ENCODE data around the gene CST2.
"Not testable (repeated sequence)": the region's sequence is repeated elsewhere in the genome, so short reads cannot be mapped to it uniquely, and the experiment has no call there.

Gene CST2

GRCh38 chr20:23857962-23858595 lies 31.6 kb upstream of the CST2 start:
- H3K4me3 ChIP-seq (ENCODE audit: extremely low read depth, insufficient read depth, low read length, poor library complexity, severe bottlenecking) = no peak overlapping the region
- peak overlapping the region; percentile 10 for H3K27ac ChIP-seq (ENCODE audit: low read depth, low read length, severe bottlenecking)
- no peaks in the 10 kb centered on the region for H3K9me3 ChIP-seq (ENCODE audit: control insufficient read depth, low read length)
- H3K4me1 ChIP-seq (ENCODE audit: control insufficient read depth, insufficient read depth, low read length, poor library complexity, severe bottlenecking) = no peaks in the 10 kb centered on the region
- no peaks in the 10 kb centered on the region for H3K36me3 ChIP-seq (ENCODE audit: control insufficient read depth, insufficient read depth, low read length)
- WGBS, 2 experiments (ENCODE audit: insufficient coverage in 2 of 2) = 26 to 47% methylated on average over 2 to 4 of the region's 9 CpGs

- H3K27ac ChIP-seq (ENCODE audit: low read depth, low read length, severe bottlenecking) = no peak overlapping the region
- WGBS, 2 experiments (ENCODE audit: insufficient coverage in 2 of 2) = 78 to 92% methylated on average over 2 to 4 of the region's 5 CpGs
- no peak overlapping the region for H3K4me3 ChIP-seq (ENCODE audit: extremely low read depth, insufficient read depth, low read length, poor library complexity, severe bottlenecking)
- no peaks in the 10 kb centered on the region for H3K36me3 ChIP-seq (ENCODE audit: control insufficient read depth, insufficient read depth, low read length)
- H3K9me3 ChIP-seq (ENCODE audit: control insufficient read depth, low read length) = no peaks in the 10 kb centered on the region
- H3K4me1 ChIP-seq (ENCODE audit: control insufficient read depth, insufficient read depth, low read length, poor library complexity, severe bottlenecking) = peaks cover 4% of the 10 kb centered on the region
These were observed 30.2 kb upstream of the CST2 start for GRCh38 chr20:23856736-23857135.

GRCh38 chr20:23856226-23856625 lies 29.7 kb upstream of the CST2 start:
- no peaks in the 10 kb centered on the region for H3K36me3 ChIP-seq (ENCODE audit: control insufficient read depth, insufficient read depth, low read length)
- H3K27ac ChIP-seq (ENCODE audit: low read depth, low read length, severe bottlenecking) = no peak overlapping the region
- H3K9me3 ChIP-seq (ENCODE audit: control insufficient read depth, low read length) = no peaks in the 10 kb centered on the region
- peaks cover 4% of the 10 kb centered on the region for H3K4me1 ChIP-seq (ENCODE audit: control insufficient read depth, insufficient read depth, low read length, poor library complexity, severe bottlenecking)
- 95 to 97% methylated on average over 2 to 4 of the region's 5 CpGs for WGBS, 2 experiments (ENCODE audit: insufficient coverage in 2 of 2)
- H3K4me3 ChIP-seq (ENCODE audit: extremely low read depth, insufficient read depth, low read length, poor library complexity, severe bottlenecking) = no peak overlapping the region

GRCh38 chr20:23841693-23842092 lies 15.2 kb upstream of the CST2 start:
- no peaks in the 10 kb centered on the region for H3K36me3 ChIP-seq (ENCODE audit: control insufficient read depth, insufficient read depth, low read length)
- no peak overlapping the region for H3K4me3 ChIP-seq (ENCODE audit: extremely low read depth, insufficient read depth, low read length, poor library complexity, severe bottlenecking)
- H3K9me3 ChIP-seq (ENCODE audit: control insufficient read depth, low read length) = no peaks in the 10 kb centered on the region
- H3K27ac ChIP-seq (ENCODE audit: low read depth, low read length, severe bottlenecking) = no peak overlapping the region
- H3K4me1 ChIP-seq (ENCODE audit: control insufficient read depth, insufficient read depth, low read length, poor library complexity, severe bottlenecking) = no peaks in the 10 kb centered on the region
- WGBS, 2 experiments (ENCODE audit: insufficient coverage in 2 of 2) = 80% methylated on average over 1 of the region's 2 CpGs; no CpG with 5 or more reads in 1 of the 2 experiments

GRCh38 chr20:23835716-23836115 lies 9.2 kb upstream of the CST2 start:
- H3K9me3 ChIP-seq (ENCODE audit: control insufficient read depth, low read length) = no peaks in the 10 kb centered on the region
- H3K36me3 ChIP-seq (ENCODE audit: control insufficient read depth, insufficient read depth, low read length) = no peaks in the 10 kb centered on the region
- H3K4me1 ChIP-seq (ENCODE audit: control insufficient read depth, insufficient read depth, low read length, poor library complexity, severe bottlenecking) = peaks cover 15% of the 10 kb centered on the region
- 78 to 100% methylated on average over 2 to 4 of the region's 4 CpGs for WGBS, 2 experiments (ENCODE audit: insufficient coverage in 2 of 2)
- H3K4me3 ChIP-seq (ENCODE audit: extremely low read depth, insufficient read depth, low read length, poor library complexity, severe bottlenecking) = no peak overlapping the region
- H3K27ac ChIP-seq (ENCODE audit: low read depth, low read length, severe bottlenecking) = no peak overlapping the region

GRCh38 chr20:23832775-23833513 lies 6.4 kb upstream of the CST2 start:
- no peaks in the 10 kb centered on the region for H3K9me3 ChIP-seq (ENCODE audit: control insufficient read depth, low read length)
- H3K36me3 ChIP-seq (ENCODE audit: control insufficient read depth, insufficient read depth, low read length) = no peaks in the 10 kb centered on the region
- WGBS, 2 experiments (ENCODE audit: insufficient coverage in 2 of 2) = 75 to 100% methylated on average over 1 of the region's 3 CpGs
- no peak overlapping the region for H3K4me3 ChIP-seq (ENCODE audit: extremely low read depth, insufficient read depth, low read length, poor library complexity, severe bottlenecking)
- no peak overlapping the region for H3K27ac ChIP-seq (ENCODE audit: low read depth, low read length, severe bottlenecking)
- H3K4me1 ChIP-seq (ENCODE audit: control insufficient read depth, insufficient read depth, low read length, poor library complexity, severe bottlenecking) = peaks cover 15% of the 10 kb centered on the region

GRCh38 chr20:23831961-23832360 lies 5.4 kb upstream of the CST2 start:
- H3K9me3 ChIP-seq (ENCODE audit: control insufficient read depth, low read length); H3K4me3 ChIP-seq (ENCODE audit: extremely low read depth, insufficient read depth, low read length, poor library complexity, severe bottlenecking); H3K36me3 ChIP-seq (ENCODE audit: control insufficient read depth, insufficient read depth, low read length): not testable (repeated sequence)
- H3K4me1 ChIP-seq (ENCODE audit: control insufficient read depth, insufficient read depth, low read length, poor library complexity, severe bottlenecking) = peaks cover 15% of the 10 kb centered on the region
- 50 to 100% methylated on average over 1 to 2 of the region's 3 CpGs for WGBS, 2 experiments (ENCODE audit: insufficient coverage in 2 of 2)
- H3K27ac ChIP-seq (ENCODE audit: low read depth, low read length, severe bottlenecking) = peak overlapping the region; percentile 45

- Histone ChIP-seq H3K4me1 (ENCODE audit: control insufficient read depth, insufficient read depth, low read length, poor library complexity, severe bottlenecking) (peaks cover 9% of the 10 kb centered on the region), H3K9me3 (ENCODE audit: control insufficient read depth, low read length) (no peaks in the 10 kb centered on the region), H3K4me3 (ENCODE audit: extremely low read depth, insufficient read depth, low read length, poor library complexity, severe bottlenecking) (no peak overlapping the region), H3K36me3 (ENCODE audit: control insufficient read depth, insufficient read depth, low read length) (no peaks in the 10 kb centered on the region), H3K27ac (ENCODE audit: low read depth, low read length, severe bottlenecking) (no peak overlapping the region)
- 83 to 91% methylated on average over 1 to 2 of the region's 2 CpGs for WGBS, 2 experiments (ENCODE audit: insufficient coverage in 2 of 2)
These were observed 2.8 kb downstream of the CST2 start for GRCh38 chr20:23823621-23824324.

- WGBS, 2 experiments (ENCODE audit: insufficient coverage in 2 of 2) = 78 to 84% methylated on average over 5 of the region's 5 CpGs
- Histone ChIP-seq H3K36me3 (ENCODE audit: control insufficient read depth, insufficient read depth, low read length) (no peaks in the 10 kb centered on the region), H3K9me3 (ENCODE audit: control insufficient read depth, low read length) (no peaks in the 10 kb centered on the region), H3K4me3 (ENCODE audit: extremely low read depth, insufficient read depth, low read length, poor library complexity, severe bottlenecking) (no peak overlapping the region), H3K4me1 (ENCODE audit: control insufficient read depth, insufficient read depth, low read length, poor library complexity, severe bottlenecking) (peaks cover 9% of the 10 kb centered on the region), H3K27ac (ENCODE audit: low read depth, low read length, severe bottlenecking) (no peak overlapping the region)
These were observed 3.4 kb downstream of the CST2 start for GRCh38 chr20:23823111-23823510.

GRCh38 chr20:23820493-23820892 lies 6.0 kb downstream of the CST2 start:
- Histone ChIP-seq H3K4me1 (ENCODE audit: control insufficient read depth, insufficient read depth, low read length, poor library complexity, severe bottlenecking) (peaks cover under 1% of the 10 kb centered on the region), H3K36me3 (ENCODE audit: control insufficient read depth, insufficient read depth, low read length) (no peaks in the 10 kb centered on the region), H3K27ac (ENCODE audit: low read depth, low read length, severe bottlenecking) (no peak overlapping the region), H3K4me3 (ENCODE audit: extremely low read depth, insufficient read depth, low read length, poor library complexity, severe bottlenecking) (no peak overlapping the region), H3K9me3 (ENCODE audit: control insufficient read depth, low read length) (no peaks in the 10 kb centered on the region)
- 84% methylated on average over 2 of the region's 2 CpGs; no CpG with 5 or more reads in 1 of the 2 experiments for WGBS, 2 experiments (ENCODE audit: insufficient coverage in 2 of 2)
